C4-2B (cell line): ENCODE data around the gene BTBD6.

Experiments used
- H3K27ac ChIP-seq: fragments of 450-650 bp; 2 replicates; pipeline ENCODE4 v1.5.1; 2017
- ZFX ChIP-seq: fragments of 450-650 bp; IDR thresholded peaks from 2 replicates; pipeline ENCODE4 v1.6.1; 2017
- TF ChIP-seq, protein P1 (sequence below): fragments of 450-650 bp; conservative IDR thresholded peaks from 2 replicates; pipeline ENCODE4 v1.5.1; 2017; ENCODE audit warnings: mild to moderate bottlenecking

Gene BTBD6

DNA sequence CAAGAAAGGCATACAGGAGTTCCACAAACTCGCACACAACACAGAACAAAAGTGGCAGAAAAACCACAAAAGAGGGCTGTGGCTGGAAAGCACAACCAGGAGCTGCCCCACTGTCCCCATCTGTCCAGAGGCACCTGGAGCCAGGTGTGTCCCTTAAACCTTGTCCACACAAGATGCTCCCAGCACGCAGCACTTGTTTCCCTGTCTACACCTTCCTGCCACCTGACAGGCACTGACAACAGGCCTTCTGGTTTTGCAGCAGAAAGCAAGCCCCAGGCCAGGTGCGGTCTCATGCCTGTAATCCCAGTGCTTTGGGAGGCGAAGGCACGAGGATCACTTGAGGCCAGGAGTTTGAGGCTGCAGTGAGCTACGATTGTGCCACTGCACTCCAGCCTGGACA lies 3.6 kb downstream of the BTBD6 start:
- TF ChIP-seq, protein P1, sequence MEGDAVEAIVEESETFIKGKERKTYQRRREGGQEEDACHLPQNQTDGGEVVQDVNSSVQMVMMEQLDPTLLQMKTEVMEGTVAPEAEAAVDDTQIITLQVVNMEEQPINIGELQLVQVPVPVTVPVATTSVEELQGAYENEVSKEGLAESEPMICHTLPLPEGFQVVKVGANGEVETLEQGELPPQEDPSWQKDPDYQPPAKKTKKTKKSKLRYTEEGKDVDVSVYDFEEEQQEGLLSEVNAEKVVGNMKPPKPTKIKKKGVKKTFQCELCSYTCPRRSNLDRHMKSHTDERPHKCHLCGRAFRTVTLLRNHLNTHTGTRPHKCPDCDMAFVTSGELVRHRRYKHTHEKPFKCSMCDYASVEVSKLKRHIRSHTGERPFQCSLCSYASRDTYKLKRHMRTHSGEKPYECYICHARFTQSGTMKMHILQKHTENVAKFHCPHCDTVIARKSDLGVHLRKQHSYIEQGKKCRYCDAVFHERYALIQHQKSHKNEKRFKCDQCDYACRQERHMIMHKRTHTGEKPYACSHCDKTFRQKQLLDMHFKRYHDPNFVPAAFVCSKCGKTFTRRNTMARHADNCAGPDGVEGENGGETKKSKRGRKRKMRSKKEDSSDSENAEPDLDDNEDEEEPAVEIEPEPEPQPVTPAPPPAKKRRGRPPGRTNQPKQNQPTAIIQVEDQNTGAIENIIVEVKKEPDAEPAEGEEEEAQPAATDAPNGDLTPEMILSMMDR: no peak
- no peak overlapping the region for H3K27ac ChIP-seq

DNA sequence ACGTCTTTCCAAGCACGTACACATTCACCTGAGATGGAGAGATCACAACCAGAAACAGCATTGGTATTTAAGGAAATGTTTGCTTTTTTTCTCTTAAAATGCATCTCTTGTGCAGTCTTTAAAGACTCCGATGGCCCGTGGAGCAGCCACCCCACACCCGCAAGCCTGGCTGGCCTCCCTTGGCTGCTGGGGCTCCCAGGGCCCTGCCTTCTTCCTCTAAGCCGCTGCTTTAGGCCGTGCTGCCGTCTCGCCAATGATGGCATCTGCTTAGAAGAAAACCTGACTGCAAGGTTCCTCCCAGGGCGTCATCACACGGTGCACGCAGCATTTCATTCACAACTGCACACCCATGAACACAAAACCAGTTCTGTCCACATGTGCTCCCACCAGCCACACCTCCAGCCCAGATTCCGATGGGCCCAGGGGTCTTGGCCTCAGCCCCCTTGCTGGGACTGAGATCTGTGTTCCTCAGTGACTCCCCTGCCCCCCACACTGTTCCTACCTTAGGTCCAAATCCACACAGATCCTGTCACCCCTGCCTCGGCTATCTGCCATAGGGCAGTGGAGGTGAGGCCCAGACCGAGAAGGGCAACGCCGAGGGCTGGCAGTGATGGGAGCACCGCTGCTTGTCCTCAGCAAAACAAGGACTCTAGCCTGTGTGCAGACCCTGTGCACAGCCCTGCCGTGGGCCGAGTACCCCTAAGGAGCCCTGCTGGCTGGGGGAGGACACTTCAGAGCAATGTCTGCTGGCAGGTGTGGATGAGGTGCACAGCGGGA lies 4.4 kb downstream of the BTBD6 start:
- no peak overlapping the region for H3K27ac ChIP-seq

DNA sequence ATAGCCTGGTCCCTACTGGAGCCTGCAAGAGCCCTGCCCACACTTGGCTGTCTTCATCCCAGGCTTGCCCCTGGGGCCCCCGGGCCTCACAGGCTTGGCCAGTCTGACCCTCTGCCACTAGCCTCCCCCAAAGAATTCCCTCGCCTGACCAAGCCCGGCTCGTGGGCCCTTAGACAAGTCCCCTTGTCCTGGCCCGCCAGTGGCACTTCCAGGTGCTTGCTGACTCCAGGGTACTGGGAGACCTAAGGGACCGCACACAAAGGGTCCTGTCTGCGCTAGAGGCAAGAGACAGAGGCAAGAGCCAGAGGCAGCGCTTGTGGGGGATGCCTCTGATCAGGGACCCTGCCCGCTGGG lies 5.0 kb downstream of the BTBD6 start:
- TF ChIP-seq, protein P1: no peak
- TF ChIP-seq ZFX: no peak
- H3K27ac ChIP-seq: no peak overlapping the region

More for the DNA sequence above, 4.4 kb downstream of the BTBD6 start:
- TF ChIP-seq ZFX: no peak
- TF ChIP-seq, protein P1: no peak

DNA sequence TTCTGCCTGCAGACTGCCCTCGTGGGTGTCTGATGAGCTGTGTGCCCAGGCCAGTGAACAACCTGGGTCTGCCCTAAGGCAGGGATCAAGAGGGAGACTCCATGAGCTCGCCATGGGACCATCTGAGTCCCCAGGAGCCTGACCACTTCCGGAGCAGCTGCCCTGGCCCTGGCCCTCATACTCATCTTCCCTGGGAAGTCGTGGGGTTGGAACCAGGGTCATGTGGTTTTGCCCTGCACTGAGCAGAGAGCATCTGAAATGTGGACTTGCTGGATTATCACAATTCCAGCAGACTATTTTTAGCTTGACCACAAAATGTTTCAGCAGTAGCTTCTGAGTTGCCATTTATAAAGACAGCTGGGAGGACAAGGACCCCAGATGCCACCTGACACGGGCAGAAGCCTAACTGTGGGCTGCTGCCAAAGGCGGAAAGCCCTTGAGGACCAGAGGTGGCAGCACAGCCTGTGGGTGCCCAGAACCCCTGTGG lies 6.7 kb downstream of the BTBD6 start:
- no peak overlapping the region for H3K27ac ChIP-seq
- TF ChIP-seq ZFX: no peak
- TF ChIP-seq, protein P1: no peak

DNA sequence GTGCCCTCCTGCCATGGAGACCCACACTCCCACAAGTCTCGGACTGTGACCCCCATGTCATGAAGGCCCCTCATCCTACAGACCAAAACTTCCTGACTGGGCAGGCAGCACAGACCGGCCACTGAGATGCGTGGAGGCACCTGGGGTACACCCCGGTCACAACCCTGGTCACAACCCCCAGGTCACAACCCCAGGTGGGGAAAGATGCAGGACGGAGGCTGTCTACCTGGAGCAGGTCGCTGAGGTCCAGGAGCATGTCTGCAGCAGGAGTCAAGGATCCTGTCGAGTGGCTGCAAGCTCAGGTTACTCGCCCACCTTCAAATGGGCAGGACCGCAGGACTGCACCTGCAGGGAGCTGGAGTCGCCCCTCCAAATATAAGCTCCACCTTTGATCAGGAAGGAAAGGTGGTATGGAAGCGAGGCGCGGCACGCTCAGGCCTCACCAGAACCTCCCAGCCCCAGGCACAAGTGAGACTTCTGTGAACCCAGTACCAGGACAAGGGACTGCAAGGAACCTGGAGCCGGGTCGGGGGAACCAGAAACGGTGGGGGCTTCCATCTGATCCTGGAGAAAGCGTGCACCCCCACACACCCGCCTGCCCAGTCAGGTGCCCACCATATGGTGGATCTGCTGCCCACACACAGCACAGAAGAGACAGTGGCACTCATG lies 8.1 kb downstream of the BTBD6 start:
- no peak overlapping the region for H3K27ac ChIP-seq
- TF ChIP-seq ZFX: no peak
- TF ChIP-seq, protein P1: no peak

DNA sequence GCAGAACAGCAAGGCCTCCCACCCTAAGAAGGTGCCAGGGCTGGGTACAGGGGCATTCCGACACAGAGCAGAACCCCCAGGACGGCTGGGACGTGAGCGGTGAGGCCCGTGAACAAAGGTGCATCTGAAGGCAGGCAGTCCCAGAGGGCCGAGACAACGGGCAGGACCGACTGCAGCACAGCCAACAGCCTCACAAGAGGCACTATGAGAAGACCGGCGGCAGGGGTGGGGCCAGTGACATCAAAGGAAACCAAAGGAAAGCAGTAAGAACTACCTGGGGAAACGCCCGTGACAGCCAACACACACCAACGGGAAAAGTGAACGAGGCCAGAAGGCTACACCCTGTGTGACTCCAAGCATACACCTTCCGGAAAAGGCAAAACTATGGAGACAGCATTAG lies 9.1 kb downstream of the BTBD6 start:
- H3K27ac ChIP-seq: no peak overlapping the region
- TF ChIP-seq ZFX: no peak
- TF ChIP-seq, protein P1: no peak

DNA sequence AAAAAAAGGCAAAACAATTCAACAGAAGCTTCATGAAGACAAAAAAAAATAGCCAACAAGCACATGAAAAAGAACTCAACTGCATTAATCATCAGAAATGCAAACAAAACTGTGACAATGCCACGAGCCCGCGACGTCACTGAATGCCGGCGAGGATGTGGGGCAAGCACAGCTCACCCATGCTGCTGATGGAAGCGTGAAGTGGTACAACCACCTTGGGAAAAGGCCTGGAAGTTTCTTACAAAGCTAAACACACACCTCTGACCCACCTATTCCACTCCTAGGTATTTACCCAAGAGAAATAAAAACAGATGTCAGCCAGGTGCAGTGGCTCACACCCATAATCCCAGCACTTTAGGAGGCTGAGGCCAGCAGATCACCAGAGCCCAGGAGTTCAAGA lies 10.5 kb downstream of the BTBD6 start:
- H3K27ac ChIP-seq: no peak overlapping the region
- no peak for TF ChIP-seq ZFX
- TF ChIP-seq, protein P1: no peak
